SIG-M5 treated with dmso at 0.1 percent for 504 hours (cell line): ENCODE data around the gene UBE2N.
"Not testable (repeated sequence)": the region's sequence is repeated elsewhere in the genome, so short reads cannot be mapped to it uniquely, and the experiment has no call there.

Experiments used
- DNase-seq: peaks from one replicate; lab custom pipeline; 2025; ENCODE audit not compliant: unreplicated experiment; lab: John Stamatoyannopoulos, UW

Gene UBE2N

DNA sequence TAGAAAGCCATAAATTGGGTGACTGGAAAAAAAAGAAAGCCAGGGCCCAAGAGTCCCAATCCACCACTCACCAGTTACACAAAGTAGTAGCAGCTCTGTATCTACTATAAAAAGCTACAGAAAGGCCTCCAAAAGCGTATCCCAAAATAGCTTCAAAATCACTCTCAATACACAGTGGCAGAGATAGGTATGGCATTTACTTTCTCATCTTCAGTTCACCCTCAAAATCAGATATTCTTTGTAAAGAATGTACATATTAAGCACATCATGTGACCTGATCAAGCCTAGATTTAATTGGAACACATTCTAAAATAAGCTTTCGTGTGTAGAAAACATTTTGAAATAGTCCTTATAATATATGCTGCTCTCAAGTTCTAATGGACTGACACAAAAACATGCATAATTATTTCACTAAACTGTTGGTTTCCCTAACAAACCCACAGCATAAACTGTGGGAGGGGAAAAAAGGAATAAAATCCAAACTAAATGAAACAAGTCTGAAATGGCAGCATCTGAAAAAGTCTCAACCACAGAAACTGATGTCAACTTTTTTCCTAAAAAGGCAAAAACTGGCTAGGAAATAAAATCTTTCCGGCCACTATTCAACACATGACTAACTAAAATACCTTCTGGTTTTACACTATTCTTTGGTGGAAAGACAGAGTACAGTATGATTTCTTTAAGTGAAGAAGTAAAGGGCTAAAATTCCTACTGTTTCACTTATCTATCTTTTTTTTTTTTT, 25.9 kb downstream of the UBE2N start:
- no peak for DNase-seq

GRCh38 chr12:93413064-93413463, 28.7 kb downstream of the UBE2N start:
- peak; percentile 25 for DNase-seq

DNA sequence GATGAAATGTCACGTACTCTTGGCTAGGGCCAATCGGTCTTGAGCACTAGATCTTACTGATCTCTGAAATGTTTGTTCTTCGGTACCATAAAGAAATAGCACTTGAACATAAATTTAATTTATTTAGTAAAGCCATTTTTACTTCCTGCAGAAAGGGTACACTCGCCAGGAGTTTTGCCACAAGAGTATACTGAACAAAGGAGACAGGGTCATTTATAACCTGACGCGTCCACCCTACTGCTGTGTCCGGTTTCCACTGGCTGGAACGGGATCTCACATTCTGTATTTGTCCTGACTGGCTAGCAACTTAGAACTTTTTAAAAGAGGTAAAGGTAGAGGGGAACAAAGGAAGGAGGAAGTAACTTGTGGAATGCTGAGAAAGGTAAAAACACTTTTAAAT, 29.4 kb downstream of the UBE2N start:
- DNase-seq, result not testable (repeated sequence)

DNA sequence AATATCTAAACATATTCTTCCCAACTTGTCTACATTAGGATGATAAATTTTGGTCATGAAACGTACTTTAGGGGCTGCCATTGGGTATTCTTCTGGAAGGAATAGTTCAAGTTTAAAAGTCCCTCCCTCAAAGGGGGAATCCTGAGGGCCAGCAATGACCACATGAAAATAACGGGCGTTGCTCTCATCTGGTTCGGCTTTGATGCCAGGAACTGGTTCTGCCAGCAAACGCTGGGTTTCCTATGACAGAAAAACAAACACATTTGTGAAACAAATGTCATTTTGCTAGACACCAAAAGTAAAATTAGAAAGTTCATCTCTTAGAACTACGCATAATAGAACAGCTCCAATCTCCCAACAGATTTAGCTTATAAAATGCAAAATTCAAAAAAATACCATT, 30.7 kb downstream of the UBE2N start:
- not testable (repeated sequence) for DNase-seq

DNA sequence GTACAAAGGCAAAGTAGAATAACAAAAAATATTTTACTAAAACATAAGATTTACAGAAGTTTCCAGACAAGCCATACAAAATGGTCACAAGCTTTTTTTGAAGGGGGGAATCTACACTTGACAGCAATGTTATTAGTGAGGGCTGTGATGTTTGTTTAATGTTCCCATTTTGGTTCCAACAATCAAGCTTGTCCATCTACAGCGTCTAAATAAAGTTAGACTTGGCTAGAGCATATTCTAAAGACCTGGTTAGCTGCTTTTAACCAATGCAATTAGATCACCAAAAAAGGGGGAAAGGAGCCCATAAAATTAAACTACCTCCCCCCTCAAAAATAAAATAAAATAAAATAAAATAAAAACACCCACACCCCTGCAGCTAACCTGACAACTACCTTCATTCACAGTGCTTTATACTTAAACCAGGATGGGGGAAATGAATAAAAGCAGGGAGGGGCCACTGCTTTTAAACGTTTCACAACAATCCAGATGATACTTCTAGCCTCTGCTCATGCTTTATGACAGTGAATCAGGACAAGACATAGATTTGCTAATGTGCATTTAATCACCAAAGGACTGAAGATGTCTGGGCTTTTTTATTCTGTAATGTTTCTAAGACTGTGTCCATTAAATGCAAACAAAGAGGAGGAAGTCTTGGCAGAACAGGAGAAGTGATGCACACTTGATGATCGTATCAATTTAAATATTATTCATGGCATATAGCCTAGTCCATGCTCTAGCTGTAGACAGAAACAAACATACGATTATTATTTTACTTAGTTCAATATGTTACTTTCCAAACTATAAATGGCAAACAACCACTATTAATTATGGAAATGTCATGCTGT, 32.2 kb downstream of the UBE2N start:
- not testable (repeated sequence) for DNase-seq

DNA sequence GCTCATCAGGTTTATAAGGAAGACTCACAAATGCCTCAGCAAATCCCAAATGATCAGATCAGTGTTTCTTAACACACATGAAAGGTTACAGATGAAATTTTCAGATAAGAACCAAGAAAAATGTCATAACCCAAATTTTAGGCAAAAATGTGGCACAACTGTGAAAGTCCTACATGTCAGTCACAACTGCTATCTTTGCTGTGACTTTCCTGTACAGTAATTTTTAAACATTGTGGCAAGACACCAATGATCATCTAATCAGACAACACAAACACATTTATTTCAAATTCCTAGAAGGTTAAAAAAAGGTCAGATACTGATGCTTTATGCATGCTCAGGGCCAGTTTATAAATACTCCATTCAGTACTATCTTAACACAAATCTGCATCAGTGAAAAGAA, 32.9 kb downstream of the UBE2N start:
- no peak for DNase-seq

DNA sequence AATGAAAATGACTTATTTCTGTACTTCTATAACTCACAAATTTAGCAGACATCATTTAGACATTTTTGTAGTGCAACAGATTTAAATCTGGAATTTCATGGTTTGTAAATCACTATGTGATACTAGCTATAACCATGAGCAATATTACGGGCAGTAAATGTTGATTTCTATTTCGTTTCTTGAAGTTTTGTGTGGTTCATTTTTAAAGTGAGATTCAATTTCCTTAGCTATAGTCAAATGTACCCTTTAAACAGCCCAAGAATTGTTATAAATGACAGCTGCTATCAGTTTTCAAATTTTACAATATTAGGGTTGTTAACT, 33.8 kb downstream of the UBE2N start:
- DNase-seq, result no peak

DNA sequence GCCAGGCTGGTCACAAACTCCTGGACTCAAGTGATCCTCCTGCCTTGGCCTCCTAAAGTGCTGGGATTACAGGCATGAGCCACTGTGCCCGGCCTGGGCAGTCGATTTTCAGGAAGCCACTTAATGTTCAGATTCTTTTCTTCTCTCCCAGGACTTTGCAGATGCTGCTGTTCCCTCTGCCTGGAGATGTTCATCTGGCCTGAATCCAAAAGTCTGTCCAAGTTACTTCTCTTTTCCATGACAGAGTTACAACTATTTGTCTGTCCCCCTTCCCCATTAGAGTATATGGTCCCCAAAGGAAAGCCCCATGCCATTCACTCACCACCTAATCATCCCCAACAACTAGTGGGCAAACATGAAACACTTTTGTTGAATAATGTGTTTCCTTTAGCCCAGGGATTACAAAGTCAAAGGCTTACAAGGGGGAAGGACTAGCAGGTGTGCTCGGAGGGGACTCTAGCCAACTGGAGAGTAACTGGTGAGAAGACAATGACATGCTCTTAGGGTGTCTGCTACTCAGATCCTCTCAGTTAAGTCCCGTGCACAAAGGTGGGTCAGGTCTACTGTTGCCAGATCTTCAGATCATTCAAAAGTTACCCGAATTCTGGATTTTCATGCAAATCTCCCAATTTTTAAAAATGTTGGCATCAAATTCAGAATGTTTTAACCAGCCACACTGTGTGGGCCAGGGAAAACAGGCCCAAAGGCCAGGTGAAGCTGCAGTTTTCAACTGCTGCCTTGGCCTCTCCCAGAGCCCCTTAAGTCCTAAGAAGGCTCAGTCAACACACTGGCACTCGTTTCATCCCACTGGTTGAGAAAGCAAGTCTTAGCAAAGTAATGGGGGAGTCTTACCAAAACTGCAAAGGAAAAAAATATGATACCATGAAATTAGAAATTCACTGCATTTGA, 34.4 kb downstream of the UBE2N start:
- DNase-seq, result no peak

DNA sequence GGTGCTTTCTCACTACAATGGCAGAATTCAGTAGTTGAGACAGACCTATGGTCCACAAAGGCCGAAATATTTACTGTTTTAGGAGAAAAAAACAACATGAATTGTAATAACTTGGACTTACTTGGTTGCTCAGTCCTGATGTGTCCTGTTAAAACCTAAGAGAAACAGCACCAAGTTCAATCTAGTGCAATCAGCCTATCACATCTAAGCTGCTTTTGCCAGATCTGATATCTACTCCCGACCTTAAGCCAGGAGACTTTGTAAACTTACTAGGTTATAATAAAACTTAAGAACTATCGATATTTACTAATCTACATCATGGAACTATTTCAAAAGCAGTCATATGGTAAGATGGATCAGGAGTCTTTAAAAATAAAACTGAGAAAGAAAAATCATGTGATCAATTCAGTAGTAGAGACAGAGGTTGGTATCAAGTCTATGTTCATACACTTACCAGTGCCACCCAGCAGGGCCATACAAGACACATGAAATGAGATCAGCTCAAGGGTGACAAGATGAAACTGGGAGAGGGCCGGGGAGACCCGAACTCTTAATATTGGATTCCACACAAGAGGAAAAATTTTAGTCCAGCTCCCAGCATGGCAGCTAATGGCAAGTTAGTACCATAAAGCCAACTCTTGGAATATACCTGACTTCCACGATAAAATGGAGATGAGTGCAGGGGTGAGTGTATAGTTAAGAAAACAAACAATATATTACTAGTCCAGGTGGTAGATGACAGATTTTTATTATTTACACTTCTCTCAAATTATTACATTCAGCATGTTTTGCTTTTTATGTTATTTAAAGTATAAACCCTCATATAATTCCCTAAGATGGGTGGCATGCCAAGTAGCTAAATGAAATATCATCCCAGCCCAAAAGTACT, 36.5 kb downstream of the UBE2N start:
- DNase-seq, result no peak

- DNase-seq, result no peak
These were observed 37.6 kb downstream of the UBE2N start for GRCh38 chr12:93403988-93404803.

DNA sequence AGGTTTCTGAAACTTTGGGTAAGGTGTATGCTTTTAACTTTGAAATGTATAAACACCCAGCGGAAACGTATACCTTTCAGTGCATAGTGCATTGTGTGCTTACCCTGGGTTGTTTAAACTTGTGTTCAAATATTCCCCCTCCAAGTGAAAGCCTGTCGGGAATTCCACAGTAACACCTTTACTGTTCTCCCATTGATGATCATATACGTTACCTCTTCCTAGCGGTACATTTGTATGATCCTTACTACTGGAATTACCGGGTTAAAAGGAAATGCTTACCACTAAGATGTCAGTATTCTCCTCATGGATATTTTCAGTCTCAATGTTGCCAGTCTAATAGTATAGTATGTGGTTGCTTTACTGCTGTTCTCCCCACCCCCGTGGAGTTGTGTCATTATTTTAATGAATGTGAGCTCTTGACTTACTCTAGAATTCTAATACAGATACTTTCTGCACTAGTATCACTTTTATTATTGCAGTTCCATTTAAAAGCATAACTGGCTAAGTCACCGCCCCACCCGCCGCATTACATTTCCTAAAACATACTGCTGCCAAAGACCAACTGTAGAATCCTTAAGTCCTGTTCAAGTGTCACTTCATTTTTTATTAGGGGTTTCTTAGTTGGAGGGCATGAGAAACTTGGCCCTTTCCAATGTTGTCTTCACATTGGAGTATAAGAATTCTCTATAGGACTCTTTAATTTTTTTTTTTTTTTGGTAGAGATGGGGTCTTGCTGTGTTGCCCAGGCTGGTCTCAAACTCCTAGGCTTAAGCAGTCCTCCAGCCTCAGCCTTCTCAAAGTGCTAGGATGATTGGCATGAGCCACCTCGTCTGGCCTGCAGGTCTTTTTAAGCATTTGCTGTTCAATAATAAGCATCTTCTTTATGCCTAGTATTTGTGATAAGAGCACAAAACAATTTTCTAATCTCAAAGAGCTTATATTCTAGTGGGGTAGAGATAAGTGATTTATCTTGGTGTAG, 39.1 kb downstream of the UBE2N start:
- no peak for DNase-seq

DNA sequence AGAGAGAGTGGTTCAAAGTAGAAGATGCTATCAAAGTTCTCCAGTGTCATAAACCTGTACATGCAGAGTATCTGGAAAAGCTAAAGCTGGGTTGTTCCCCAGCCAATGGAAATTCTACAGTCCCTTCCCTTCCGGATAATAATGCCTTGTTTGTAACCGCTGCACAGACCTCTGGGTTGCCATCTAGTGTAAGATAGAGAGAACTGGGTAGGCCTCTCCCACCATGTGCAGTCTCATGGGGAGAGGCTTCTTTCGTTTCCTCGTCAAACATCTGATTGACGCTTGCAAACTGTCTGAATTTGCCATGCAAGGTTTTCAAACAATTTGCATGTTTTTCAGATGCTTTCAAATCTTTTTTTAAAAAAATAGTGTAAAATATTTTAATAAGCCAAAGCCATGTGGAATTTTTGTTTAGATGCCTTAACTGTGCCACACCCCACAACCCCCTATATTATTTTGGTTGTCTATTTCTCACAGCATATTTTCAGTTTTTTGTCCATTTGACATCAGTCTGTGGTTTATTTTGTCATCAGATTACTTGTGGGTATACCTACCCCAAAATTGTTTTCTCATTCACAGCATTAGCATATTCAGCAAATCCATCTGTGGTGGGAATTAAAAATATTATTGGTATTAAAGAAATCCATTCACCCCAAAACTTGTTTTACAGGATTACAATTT, 42.4 kb downstream of the UBE2N start:
- DNase-seq, result not testable (repeated sequence)

GRCh38 chr12:93397412-93397811, 44.3 kb downstream of the UBE2N start:
- DNase-seq, result no peak

GRCh38 chr12:93393425-93393824, 48.3 kb downstream of the UBE2N start:
- DNase-seq, result no peak

DNA sequence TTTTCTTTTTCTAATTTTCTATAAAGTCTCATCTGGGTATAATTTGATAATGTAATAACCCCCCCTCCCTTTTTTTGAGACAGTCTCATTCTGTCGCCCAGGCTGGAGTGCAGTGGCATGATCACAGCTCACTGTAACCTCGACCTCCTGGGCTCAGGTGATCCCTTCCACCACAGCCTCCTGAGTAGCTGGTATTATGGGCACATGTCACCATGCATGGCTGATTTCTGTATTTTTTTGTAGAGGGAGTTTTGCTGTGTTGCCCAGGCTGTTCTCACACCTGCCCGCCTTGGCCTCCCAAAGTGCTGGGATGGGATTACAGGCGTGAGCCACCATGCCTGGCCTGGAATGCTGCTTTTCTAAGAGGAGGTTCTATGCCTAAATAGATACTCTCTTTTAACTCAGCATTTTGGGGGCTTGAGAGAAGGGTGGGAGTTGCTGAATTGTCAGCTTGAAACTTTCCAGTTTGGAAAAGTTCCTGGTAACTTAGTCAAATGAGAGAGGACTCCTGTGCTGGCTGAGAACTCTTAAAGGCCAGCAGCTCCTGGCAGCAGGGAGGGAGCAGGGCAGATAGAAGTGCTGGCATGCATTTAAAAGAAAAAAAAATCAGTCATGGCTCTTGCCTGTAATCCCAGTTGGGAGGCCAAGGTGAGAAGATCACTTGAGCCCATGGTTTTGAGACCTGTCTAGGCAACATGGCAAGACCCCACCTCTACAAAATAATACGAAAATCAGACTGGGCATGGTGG, 51.0 kb downstream of the UBE2N start:
- DNase-seq, result no peak

DNA sequence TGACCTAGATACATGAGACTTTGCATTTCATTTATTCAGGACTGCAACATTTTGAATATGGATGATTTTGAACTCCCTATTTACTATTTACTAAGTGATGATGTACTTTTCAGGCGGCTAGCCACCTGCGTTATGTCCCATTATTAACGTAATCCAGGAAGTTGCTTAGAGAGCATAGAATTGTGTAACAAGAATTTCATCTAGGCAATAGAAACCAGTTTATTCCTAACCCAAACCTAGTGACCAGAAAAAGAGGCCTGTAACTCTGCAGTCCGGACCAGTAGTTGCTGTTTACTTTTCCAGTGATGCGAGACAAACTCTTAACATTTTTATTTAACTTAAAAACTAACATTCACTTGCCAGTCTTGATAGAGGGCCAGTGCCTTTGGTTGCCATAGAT, 51.7 kb downstream of the UBE2N start:
- DNase-seq, result peak; percentile 39

DNA sequence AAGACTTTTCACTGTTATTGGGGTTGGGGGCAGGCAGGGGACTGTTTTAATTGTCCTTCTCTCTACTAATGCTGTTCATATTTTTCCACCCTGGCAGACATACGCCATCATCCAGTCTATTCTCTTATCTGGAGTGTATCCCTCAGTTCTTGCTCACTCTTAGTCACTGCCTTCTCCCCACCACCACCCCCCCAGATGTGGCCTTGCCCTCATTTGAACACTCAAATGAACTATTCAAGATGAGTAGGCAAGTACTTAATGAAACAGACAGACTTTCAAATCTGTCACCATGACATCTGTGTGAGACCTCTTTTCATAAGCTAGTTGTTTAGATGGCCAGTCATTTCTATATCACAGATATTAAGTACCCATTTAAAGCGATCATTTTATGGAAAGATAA, 54.0 kb downstream of the UBE2N start:
- no peak for DNase-seq
